NOMO-1 (cell line): Measurements from ENCODE around the gene AMIGO3.

ENCODE experiments used
- DNase-seq, 2 experiments: peaks; one replicate each; lab custom pipeline; 2025; ENCODE audit not compliant: unreplicated experiment in 2 of 2; lab: John Stamatoyannopoulos, UW

The AMIGO3 gene

GRCh38 chr3:49725906-49726681 is 6.6 kb upstream of the AMIGO3 start:
- DNase-seq, result no peak

GRCh38 chr3:49724586-49724985 is 5.1 kb upstream of the AMIGO3 start:
- no peak for DNase-seq

- DNase-seq, result peak; percentile 97
Measured at GRCh38 chr3:49723628-49724551, 4.4 kb upstream of the AMIGO3 start, which contains the start of gene GMPPB. Gene GMPPB (minus strand): TSS chr3:49723951. CDS start chr3:49723726, 225 bp downstream.

GRCh38 chr3:49723296-49723627 is 3.8 kb upstream of the AMIGO3 start:
- DNase-seq, result peak; percentile 10 to 25

- no peak for DNase-seq
Measured at GRCh38 chr3:49722896-49723295, 3.4 kb upstream of the AMIGO3 start.

- DNase-seq, result no peak
Measured at GRCh38 chr3:49721896-49722781, 2.7 kb upstream of the AMIGO3 start.

- no peak for DNase-seq
Measured at GRCh38 chr3:49721596-49721895, 2.1 kb upstream of the AMIGO3 start.

GRCh38 chr3:49720855-49721595 is 1.5 kb upstream of the AMIGO3 start:
- no peak for DNase-seq

GRCh38 chr3:49718858-49719213 is 648 bp downstream of the AMIGO3 start:
- DNase-seq, result no peak

GRCh38 chr3:49717959-49718857 is 1.3 kb downstream of the AMIGO3 start:
- DNase-seq, result no peak

- DNase-seq, result no peak
Measured at GRCh38 chr3:49717211-49717958, 2.1 kb downstream of the AMIGO3 start.

GRCh38 chr3:49716691-49717210 is 2.7 kb downstream of the AMIGO3 start:
- no peak for DNase-seq

GRCh38 chr3:49716169-49716568 is 3.3 kb downstream of the AMIGO3 start:
- DNase-seq, result no peak

- no peak for DNase-seq
Measured at GRCh38 chr3:49715611-49716121, 3.8 kb downstream of the AMIGO3 start.

GRCh38 chr3:49714728-49715550 is 4.5 kb downstream of the AMIGO3 start:
- DNase-seq, result no peak

- no peak for DNase-seq
Measured at GRCh38 chr3:49713336-49714105, 6.0 kb downstream of the AMIGO3 start.
